CD4-positive, alpha-beta T cell treated with Interleukin-15 for 1 hour (primary cell): ENCODE results near the gene FAM83G.
"Not testable (repeated sequence)": the region's sequence is repeated elsewhere in the genome, so short reads cannot be mapped to it uniquely, and the experiment has no call there.

Experiments
- DNase-seq: peaks from one replicate; pipeline ENCODE4 v3.0.0-alpha.2; 2020

The FAM83G gene

DNA sequence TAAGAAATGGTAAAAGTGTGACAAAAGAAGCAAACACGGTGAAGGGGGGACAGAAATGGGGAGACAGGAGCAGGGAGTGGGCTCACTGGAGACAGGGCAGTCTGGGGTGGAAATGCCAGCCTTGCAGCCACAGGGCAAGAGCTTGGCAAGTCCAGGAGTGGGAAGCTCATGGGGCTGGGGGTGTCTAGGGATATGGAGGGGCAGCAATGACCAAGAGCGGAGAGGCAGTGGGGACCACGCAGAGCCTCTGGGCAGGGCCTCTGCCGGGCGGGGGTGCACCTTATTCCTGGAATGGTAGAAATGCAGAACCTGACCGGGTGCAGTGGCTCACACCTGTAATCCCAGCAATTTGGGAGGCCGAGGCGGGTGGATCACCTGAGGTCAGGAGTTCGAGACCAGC lies 40.0 kb downstream of the FAM83G start:
- DNase-seq: no peak

GRCh38 chr17:18964018-18964351 lies 40.6 kb downstream of the FAM83G start:
- DNase-seq: no peak

DNA sequence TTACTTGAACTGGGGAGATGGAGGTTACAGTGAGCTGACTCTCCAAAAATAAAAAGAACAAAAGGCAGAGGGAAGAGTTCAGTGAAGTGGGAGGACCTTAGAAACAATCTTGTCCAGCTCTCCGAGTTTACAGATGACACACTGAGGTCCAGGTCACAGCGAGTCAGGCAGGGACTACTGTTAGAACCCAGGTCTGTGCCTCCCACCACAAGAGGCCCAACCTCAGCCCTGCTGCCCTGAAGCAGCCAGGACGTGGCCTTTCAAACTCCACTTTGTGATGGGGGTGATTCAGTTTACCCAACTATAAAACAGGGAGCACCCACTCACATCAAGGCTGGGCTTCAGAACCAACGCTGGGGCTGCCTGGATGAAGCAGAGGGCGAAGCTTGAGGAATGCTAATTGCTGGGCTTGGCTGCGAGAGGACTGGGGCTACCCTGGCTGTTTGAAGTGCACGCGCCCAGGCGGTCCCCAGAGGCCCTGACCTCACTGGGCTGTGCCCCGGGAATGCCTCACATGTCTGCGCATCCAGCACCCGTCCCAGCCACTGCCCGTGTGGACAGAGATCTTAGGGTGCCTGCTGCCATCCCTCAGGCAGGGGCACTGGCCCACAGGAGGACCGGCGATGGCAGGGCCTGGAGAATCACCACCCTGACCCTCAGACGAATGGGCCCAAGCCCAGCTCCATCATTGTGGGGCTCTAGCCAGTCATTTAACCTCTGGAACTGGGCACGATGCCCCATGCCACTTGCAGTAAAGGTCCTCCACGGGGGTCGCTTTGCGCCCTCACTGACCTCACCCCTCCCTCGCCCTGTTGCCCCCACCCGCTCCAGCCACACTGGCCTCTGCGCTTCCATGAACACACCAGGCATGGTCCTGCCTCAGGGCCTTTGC lies 41.2 kb downstream of the FAM83G start:
- DNase-seq: no peak

GRCh38 chr17:18962494-18962815 lies 42.1 kb downstream of the FAM83G start:
- no peak for DNase-seq

DNA sequence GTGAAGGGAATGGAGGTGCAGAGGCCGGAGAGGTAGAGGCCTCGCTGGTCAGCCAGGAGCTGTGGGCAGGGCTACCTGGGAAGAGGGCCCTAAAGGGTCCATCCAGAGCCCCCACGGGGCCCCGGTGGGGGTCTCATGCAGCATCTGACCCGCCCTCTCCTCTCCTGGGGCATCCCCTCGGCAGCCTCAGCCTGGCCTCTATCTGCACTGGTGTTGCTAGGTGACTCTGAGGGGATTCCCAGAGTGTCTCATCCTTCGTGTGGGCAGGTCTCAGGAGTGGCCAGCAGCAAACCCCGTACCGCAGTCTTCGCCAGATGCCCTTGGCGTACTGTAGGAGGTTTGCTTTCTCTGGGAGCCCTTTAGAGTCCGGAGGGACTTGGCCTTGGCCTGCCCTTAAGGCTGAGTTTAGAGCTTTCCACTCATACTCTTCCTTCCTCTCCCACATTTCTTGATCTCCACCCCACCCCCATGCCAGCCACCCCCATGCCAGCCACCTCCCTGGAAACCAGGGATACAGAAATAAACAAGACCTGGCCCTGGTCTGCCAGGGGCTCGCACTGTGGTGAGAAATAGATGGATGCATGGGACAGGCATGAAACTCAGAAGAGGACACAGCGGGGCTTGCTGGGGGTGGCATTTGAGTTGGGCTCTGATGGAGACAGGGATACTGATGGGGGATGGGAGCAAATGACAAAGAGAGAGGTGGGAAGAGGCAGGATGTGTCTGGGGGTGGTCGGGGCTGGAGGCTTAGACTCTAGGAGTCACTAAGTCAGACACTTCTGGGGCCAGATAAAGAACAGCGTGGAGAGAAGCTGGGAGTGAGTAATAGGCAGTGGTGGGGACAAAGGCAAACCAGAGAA lies 42.7 kb downstream of the FAM83G start:
- DNase-seq: no peak

DNA sequence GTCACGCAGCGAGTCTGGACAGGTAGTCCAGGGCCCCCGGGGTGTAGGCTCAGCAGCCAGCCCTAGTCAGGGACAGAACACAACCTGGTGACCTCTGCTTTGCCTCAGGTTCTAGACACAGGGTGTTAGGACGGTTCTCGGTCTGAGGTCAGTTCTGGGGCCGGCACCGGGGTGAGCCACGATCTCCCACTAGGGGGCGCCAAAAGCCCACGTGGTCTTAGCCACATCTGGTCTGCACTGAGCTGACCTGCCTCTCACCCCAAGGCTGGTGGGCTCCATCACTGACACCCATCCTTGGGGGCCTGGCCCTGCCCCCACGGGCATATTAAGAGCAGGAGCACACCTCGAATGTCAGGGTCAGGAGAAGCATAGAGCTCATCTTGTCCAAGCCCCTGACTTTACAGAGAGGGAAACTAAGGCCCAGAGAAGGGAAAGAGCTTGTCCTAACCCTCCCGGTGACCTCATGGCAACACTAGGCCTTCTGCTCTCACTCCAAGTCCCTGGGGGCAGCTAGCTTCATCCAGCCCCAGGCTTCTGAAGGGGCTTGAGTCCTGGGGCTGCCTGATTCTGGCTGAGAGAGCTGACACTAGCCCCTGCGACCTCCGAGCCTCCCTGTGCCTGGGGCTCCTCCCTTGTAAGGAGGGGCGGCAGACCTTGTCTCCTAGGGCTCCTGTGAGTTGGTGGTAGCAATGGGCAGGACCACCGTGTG lies 43.6 kb downstream of the FAM83G start:
- DNase-seq: peak; percentile 72

- no peak for DNase-seq
These were observed 44.3 kb downstream of the FAM83G start for GRCh38 chr17:18960241-18960665.

GRCh38 chr17:18959845-18960240 lies 44.7 kb downstream of the FAM83G start:
- no peak for DNase-seq

DNA sequence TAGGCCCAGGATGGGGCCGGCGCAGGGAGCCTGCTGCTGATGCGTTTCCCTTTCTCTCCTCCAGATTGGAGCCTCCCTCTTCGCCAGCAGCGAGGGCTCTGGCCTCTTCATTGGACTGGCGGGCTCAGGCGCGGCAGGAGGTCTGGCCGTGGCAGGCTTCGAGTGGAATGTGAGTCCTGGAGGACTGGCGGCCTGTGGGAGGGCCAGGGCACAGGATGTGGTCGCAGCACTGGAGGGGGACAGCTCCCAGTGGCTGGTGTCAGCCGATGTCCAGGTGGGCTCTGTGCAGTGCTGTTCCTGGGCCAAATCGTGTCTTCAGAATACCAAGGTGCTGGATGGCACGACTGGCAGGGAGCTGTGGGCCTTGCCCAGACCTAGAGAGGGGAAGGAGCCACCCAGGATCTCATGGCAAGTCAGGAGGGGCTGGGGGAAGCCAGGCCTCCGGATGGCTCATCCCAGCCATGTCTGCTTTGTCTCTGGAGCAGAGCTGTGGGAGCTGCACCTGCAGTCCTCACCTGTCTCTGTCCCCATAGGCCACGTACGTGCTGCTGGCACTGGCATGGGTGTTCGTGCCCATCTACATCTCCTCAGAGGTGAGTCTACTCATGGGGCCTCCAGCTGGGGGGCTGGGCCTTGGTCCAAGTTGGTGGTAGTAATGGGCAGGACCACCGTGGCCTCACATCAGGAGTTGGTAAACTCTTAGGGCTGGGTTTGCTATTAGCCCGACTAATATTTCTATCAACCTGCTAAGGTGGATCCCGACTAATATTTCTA lies 45.3 kb downstream of the FAM83G start:
- no peak for DNase-seq

DNA sequence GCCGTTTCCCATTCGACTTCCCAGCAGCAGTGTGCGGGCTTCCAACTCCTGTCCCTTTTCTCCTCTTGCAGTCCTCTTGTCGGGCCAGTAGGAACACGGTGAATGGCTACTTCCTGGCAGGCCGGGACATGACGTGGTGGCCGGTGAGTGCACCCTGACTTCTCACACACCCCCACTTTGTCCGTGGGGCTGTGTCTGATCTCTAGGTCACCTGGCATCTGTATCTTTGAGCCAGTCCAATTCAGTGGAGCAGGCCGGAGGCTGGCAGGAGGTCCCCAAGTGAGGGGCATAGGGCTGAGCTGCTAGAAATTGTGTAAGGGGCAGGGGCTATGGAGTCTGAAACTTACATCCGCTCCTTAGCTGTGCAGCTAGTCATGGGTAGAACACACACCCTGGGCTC lies 46.0 kb downstream of the FAM83G start:
- no peak for DNase-seq

GRCh38 chr17:18957831-18958230 lies 46.7 kb downstream of the FAM83G start:
- DNase-seq: no peak

GRCh38 chr17:18956581-18956980 lies 48.0 kb downstream of the FAM83G start:
- DNase-seq: no peak

DNA sequence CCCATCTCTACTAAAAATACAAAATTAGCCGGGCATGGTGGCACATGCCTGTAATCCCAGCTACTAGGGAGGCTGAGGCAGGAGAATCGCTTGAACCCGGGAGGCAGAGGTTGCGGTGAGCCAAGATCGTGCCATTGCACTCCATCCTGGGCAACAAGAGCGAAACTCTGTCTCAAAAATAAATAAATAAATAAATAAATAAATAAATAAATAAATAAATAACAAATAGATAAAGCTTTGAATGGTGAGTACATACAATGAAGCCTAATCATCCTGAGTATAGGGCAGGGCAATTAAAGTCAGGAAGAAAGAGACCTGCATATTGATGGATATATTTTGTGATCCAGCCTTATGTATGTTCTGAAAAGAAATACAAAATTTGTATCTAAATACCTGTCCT lies 48.5 kb downstream of the FAM83G start:
- DNase-seq: not testable (repeated sequence)

DNA sequence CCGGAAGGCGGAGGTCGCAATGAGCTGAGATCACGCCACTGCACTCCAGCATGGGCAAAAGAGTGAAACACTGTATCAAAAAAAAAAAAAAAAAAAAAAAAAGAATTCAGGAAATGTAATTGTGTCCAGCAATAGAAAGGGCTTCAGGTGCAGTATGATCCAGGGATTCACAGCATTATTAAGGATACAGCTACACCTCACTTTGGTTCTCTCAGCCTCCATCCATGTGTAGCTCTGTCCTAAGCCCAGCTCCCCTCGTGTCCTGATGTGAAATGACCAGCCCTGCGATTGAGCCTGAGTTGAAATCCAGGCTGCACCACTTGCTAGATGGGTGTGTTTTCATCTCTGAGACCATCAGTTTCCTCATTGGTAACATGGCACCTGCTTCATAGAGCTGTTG lies 49.6 kb downstream of the FAM83G start:
- DNase-seq: no peak

DNA sequence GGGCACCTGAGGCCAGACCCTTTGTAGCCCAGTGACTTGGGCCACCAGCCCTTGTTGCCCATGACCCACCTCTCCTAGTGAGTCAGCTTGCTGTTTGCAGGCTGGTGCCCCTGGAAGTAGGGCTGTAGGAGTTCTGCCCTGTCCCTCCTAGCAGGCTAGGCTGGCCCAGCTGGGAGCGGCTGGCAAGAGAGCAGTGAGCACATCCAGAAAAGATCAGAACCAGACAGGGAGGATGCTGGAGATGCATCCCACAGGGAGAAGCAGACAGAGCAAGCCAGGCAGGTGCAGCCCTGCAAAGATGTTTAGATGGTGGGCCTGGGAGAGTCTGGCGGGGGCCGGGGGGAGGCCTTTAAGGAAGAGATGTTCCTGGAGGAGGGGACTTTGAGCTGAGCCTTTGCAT lies 50.2 kb downstream of the FAM83G start:
- DNase-seq: no peak

DNA sequence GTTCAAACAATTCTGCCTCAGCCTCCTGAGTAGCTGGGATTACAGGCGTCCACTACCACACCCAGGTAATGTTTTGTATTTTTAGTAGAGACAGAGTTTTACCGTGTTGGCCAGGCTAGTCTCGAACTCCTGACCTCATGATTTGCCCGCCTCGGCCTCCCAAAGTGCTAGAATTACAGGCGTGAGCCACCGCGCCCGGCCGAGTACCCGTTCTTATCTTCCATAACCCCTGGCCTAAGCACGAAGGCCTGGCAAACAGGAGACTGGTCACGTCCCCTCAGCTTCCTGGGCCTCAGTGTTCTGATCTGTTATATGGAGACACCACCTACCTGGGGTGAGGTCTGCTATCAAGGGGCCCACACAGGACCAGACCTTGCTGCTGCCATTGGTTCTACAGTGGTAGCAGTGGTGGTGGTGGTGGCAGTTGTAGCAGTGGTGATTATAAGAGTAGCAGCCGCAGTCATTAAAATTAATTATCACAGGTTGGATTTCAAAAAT lies 51.3 kb downstream of the FAM83G start:
- DNase-seq: no peak

DNA sequence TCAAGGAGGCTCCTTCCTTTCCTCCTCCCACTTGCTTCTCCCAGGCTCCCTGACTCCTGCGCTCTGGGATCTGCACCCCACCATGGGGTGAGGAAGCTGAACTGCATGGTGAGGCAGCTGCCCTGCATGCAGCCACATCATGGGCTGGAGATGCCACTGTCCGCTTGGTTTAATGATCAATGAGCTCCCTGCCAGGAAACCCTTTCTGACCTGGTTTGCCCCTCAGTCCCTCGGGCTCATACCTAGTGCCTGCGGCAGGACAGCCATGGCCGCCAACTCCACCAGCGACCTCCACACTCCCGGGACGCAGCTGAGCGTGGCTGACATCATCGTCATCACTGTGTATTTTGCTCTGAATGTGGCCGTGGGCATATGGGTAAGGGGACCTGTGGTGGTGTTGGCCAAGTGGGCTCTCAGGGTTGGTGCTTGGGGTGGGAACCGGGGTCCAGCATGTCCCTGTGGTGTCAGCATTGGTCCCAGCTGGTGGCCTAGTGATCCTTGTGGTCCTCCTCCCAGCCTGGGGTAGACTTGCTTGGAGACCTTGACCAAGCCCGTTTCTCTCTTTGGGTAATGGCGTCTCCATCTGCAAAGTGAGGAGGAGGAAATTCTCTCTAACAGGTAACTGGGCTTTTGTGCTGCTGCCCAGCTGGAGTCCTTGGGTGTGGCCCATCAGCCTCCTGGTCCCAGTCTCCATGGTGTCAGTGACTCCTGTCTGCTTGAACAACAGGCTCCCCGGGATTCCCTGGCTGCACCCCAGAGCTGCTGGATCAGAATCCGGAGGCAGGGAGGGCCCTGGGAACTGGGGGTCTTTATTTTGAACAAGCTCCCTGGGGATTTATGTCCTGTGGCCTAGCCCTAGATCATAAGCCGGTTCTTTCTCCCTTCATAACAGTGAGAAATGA lies 52.4 kb downstream of the FAM83G start, which contains the start of gene SLC5A10:
Gene SLC5A10 (plus strand): TSS at position 225 of the 902 bp plus-strand sequence. CDS start 41 bp downstream, at position 266.
- DNase-seq: peak; percentile 15

DNA sequence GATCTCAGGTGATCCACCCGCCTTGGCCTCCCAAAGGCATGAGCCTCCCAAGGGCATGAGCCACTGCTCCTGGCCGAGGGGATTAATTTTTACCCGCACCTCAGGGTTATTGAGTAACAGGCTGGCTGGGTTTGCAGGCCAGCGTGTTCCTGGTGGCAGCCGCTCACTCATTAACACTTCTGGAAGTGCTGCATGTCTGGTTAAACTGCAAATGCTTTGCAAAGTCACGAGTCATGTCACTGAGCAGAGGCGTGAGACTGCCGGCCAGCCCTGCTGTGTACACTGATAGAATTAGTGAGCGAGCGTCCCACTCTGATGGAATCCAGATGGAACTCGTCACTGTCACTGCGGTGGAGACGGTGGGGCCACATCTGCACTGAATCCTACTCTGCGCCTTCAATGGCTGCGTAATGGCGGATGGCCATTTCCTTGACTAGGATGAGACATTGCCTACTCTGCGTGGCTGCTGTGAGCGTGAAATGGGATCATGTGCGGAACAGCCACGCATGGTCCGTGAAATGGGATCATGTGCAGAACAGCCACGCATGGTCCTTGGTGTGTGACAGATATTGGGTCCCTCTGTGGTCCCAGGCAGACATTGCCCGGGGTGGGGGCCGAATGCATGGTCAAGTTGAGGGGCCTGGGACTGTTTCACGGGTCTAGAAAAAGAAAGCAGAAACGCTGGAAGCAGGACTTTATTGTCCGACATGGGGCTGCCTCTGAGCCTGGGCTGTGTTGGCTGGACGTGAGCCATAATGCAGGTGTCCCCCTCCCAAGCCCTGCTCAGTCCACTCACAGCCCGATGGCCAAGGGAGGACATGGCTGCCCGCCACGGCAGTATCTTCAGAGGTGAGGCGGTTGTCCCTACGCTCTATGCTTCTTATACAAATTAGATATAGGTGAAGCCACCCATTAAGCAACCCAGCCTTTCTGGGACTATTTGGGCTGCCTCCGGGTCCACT lies 53.3 kb downstream of the FAM83G start:
- DNase-seq: peak; percentile 15

DNA sequence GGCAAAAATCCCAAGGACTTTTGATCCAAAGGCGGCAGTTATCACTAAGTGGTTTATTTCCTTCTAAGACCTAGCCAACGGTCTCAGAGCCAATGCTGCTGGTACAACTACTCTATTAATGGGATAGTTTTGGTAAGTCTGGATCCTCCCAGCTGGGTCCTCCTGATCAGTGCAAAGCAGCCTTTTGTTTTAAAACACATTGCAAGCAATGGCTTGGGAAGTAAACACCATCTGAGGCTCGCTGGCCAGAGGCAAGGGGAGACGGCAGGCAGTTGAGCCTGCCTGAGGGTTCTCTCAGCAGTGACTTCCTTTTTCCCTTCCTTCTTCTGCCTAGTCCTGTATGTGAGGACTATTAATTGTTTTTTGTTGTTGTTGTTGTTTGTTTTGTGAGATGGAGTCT lies 54.2 kb downstream of the FAM83G start:
- DNase-seq: no peak

DNA sequence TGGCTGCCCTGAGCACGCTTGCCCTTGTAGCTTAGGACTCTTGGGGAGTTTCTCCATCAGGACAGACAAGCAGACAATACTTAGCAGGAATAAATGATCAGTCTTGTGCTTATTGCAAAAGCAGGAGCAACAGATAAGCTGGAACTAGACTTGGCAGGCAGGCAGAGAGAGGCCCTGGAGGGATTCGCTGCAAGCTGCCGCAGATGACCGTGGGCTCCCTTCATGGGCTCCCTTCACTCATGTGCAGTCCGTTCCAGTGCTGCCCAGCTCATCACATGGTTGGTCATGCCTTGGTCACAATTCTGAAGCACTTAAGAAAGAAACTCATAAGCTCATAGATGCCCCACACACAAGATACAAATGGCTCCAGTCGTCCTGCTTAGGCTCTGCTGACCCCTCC lies 55.0 kb downstream of the FAM83G start:
- DNase-seq: peak; percentile 2
